ENCODE results near the gene OR1S1. TPM values are rescaled to one million over a fixed set of nuclear protein-coding genes. Genes with fewer than 3 reads are reported as not detected.

Gene OR1S1
- total and polyA plus RNA-seq, 8 donors, result not detected

DNA sequence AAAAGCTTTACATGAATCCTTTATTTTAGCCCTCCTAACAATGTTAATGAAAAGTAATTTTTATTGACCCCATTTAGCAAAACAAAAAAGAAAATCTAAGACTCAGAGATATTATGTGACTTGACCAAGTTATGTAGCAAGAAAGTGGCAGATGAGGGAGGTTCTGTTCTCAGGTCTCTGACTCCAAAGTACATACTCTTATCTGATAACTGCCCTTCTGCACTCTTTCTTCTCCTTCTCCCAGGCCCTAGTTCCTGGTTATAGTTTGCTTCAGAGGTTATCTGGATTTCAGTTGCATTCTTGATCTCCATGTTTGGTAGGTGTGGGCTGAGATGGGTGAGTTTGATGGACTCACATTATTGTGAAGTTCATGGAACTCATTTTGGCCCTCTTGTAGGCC lies 19.1 kb upstream of the OR1S1 start:
- TF ChIP-seq, protein P1, sequence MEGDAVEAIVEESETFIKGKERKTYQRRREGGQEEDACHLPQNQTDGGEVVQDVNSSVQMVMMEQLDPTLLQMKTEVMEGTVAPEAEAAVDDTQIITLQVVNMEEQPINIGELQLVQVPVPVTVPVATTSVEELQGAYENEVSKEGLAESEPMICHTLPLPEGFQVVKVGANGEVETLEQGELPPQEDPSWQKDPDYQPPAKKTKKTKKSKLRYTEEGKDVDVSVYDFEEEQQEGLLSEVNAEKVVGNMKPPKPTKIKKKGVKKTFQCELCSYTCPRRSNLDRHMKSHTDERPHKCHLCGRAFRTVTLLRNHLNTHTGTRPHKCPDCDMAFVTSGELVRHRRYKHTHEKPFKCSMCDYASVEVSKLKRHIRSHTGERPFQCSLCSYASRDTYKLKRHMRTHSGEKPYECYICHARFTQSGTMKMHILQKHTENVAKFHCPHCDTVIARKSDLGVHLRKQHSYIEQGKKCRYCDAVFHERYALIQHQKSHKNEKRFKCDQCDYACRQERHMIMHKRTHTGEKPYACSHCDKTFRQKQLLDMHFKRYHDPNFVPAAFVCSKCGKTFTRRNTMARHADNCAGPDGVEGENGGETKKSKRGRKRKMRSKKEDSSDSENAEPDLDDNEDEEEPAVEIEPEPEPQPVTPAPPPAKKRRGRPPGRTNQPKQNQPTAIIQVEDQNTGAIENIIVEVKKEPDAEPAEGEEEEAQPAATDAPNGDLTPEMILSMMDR (IDR thresholded peaks at IDR 0.05), result no peak
- Histone ChIP-seq H3K27ac (no peak overlapping the region), H3K9me3 (peaks cover 0 to 17% of the 10 kb centered on the region in 2 donors), H3K4me3 (no peak overlapping the region), H3K27me3 (no peaks in the 10 kb centered on the region), H3K4me1 (no peaks in the 10 kb centered on the region), H3K36me3 (no peaks in the 10 kb centered on the region)
- intact Hi-C loops (cut with DNase I), result no loop called here
- no peak for DNase-seq
- no peak for ATAC-seq

DNA sequence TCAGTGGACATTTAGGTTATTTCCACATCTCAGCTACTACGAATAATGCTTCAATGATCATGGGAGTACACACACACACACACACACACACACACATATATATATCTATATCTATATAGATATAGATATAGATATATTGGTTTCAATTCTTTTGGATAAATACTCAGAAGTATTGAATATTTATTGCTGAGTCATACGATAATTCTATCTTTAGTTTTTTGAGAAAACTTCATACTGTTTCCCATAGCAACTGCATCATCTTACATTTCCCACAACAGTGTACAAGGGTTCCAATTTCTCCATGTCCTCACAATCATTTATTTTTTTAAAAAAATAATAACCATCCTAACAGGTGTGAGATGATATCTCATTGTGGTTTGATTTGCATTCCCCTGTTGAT lies 16.6 kb upstream of the OR1S1 start:
- TF ChIP-seq, protein P1 (IDR thresholded peaks at IDR 0.05), result no peak
- H3K4me1 ChIP-seq, result no peaks in the 10 kb centered on the region
- DNase-seq, result no peak
- no peak overlapping the region for H3K4me3 ChIP-seq
- no peaks in the 10 kb centered on the region for H3K27me3 ChIP-seq
- peaks cover 0 to 19% of the 10 kb centered on the region in 2 donors for H3K9me3 ChIP-seq
- H3K27ac ChIP-seq, result no peak overlapping the region
- ATAC-seq, result no peak
- intact Hi-C loops (cut with DNase I), result no loop called here
- no peaks in the 10 kb centered on the region for H3K36me3 ChIP-seq

DNA sequence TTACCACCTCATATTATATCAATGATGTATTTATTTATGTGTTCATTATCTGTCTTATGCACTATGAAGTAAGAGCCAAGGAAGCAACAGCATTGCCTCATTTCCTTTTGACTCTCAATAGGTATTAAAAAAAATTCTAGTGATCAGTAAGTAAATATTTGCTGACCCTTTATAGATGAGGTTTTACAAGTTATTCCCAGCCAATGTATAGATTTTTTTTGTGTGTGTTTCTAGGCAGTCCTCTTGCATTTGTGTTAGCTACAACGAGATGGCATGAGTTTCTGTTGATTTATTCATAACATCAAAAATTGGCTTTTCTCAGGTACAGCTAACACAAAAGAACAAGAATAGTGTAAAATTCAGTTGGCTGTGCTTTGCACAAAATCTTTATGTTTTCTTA lies 13.2 kb upstream of the OR1S1 start:
- ATAC-seq (no peak), DNase-seq (no peak)
- Histone ChIP-seq H3K4me3 (no peak overlapping the region), H3K36me3 (no peaks in the 10 kb centered on the region), H3K4me1 (no peaks in the 10 kb centered on the region), H3K9me3 (peaks cover 0 to 19% of the 10 kb centered on the region in 2 donors), H3K27me3 (no peaks in the 10 kb centered on the region), H3K27ac (no peak overlapping the region)
- TF ChIP-seq, protein P1 (IDR thresholded peaks at IDR 0.05), result no peak
- intact Hi-C loops (cut with DNase I), result no loop called here

DNA sequence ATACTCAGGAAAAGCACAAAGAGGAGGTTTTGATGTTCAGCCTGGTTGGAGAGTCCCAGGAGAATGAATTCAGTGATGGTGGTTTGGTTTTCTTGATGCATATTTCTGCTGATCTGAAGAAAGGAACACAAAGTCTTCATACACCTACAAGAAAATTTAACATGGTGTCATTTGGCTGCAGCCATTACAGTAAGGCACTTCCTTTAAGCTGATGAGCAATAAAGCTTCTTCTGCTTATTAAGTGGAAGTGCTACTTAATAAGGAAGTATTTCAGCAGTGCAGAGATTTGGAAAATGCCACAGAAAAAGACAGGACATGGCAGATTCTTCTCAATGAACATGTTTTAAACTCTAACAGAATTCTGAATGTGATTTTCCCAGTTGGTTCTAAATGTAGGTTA lies 8.5 kb upstream of the OR1S1 start, which contains the start of gene OR1S2:
TSS of gene OR1S2 (minus strand) at position 101 of the 400 bp plus-strand sequence. CDS start at position 101, 0 bp downstream.
- no peak for ATAC-seq
- intact Hi-C loops (cut with DNase I), result no loop called here
- no peak within 1 kb of the TSS for H3K4me3 ChIP-seq
- TF ChIP-seq, protein P1 (IDR thresholded peaks at IDR 0.05), result no peak
- H3K4me1 ChIP-seq, result no peaks in the 10 kb centered on the region
- no peaks in the 10 kb centered on the region for H3K27me3 ChIP-seq
- no peaks in the 10 kb centered on the region for H3K9me3 ChIP-seq
- no peaks in the 10 kb centered on the region for H3K36me3 ChIP-seq
- DNase-seq, result no peak
- no peak within 1 kb of the TSS for H3K27ac ChIP-seq

DNA sequence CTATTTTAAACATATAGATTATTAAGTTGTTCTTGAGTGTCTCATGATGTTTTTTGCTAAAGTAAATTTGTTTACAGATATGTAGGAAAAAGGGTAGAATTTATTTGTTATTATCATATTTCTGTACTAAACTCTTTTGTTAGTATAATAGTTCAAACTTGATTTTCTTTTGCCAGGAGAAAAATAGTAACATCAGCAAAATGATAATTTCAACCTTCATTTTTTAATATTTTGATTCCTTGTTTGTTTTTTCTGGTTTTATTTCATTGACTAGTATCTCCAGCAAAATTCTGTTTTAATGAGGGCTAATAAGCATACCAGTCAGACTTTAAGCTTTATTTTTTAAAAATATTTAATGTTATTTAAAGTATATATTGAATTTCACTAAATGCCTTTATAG lies 4.0 kb downstream of the OR1S1 start:
- no peaks in the 10 kb centered on the region for H3K36me3 ChIP-seq
- TF ChIP-seq, protein P1 (IDR thresholded peaks at IDR 0.05), result no peak
- ATAC-seq, result no peak

More for the DNA sequence above, 4.0 kb downstream of the OR1S1 start:
- Histone ChIP-seq H3K4me1 (no peaks in the 10 kb centered on the region), H3K4me3 (no peak overlapping the region), H3K27me3 (no peaks in the 10 kb centered on the region), H3K27ac (no peak overlapping the region), H3K9me3 (no peaks in the 10 kb centered on the region)
- intact Hi-C loops (cut with DNase I), result no loop called here
- no peak for DNase-seq

All from left lung (tissue), 10 donors.